K562 (cell line): ENCODE results near the gene ZNF83. TPM values are rescaled to one million over a fixed set of nuclear protein-coding genes. Genes with fewer than 3 reads are reported as not detected.

Source experiments
- BMI1 ChIP-seq: fragments of 150-350 bp; IDR thresholded peaks from 2 replicates; pipeline ENCODE4 v1.6.1; 2014; ENCODE audit warnings: low read length
- CREB3 ChIP-seq: fragments of 450-650 bp; conservative IDR thresholded peaks from 2 replicates; pipeline ENCODE4 v1.6.1; 2016; ENCODE audit warnings: missing genetic modification characterization, low read depth, mild to moderate bottlenecking, missing compliant biosample characterization, moderate library complexity
- EGR1 ChIP-seq: fragments of 450-650 bp; conservative IDR thresholded peaks from 2 replicates; pipeline ENCODE4 v1.6.1; 2017; ENCODE audit warnings: mild to moderate bottlenecking
- HNRNPH1 ChIP-seq: fragments of 200-400 bp; formaldehyde crosslinking; optimal IDR thresholded peaks from 2 replicates; pipeline ENCODE3; 2017; ENCODE audit warnings: low read depth, mild to moderate bottlenecking, low read length, moderate library complexity
- MAZ ChIP-seq, 2 experiments: fragments of 450-650 bp in 1 of 2; sonication (generic) in 1 of 2; formaldehyde crosslinking; IDR thresholded peaks in 1 of 2; conservative IDR thresholded peaks in 1 of 2; 2 replicates each; pipeline versions ENCODE4 v1.4.0 to v1.5.0; 2020; ENCODE audit warnings: mild to moderate bottlenecking in 1 of 2, missing genetic modification reagents in 1 of 2
- NEUROD1 ChIP-seq: fragments of 150-350 bp; IDR thresholded peaks from 2 replicates; pipeline ENCODE4 v1.6.1; 2014; ENCODE audit warnings: borderline replicate concordance, low read length, low read depth; ENCODE audit not compliant: partially characterized antibody
- NFATC3 ChIP-seq: fragments of 450-650 bp; IDR thresholded peaks from 2 replicates; pipeline ENCODE4 v1.6.1; 2017; ENCODE audit warnings: mild to moderate bottlenecking
- SAP30 ChIP-seq: fragments of 200-600 bp; sonication (generic); IDR thresholded peaks from 2 replicates; pipeline ENCODE4 v1.6.1; 2012; ENCODE audit warnings: borderline replicate concordance, low read depth, mild to moderate bottlenecking, moderate library complexity, low read length, control low read depth, inconsistent platforms; ENCODE audit not compliant: insufficient read depth, poor library complexity, severe bottlenecking
- SREBF1 ChIP-seq: fragments of 150-350 bp; IDR thresholded peaks from 2 replicates; pipeline ENCODE4 v1.6.1; 2014; ENCODE audit warnings: antibody characterized with exemption, low read depth, low read length, borderline replicate concordance
- TCF3 ChIP-seq: sonication (generic); formaldehyde crosslinking; IDR thresholded peaks from 2 replicates; pipeline ENCODE4 v1.4.0; 2020; ENCODE audit warnings: mild to moderate bottlenecking, missing genetic modification reagents
- TCF7L2 ChIP-seq: fragments of 150-350 bp; IDR thresholded peaks from 2 replicates; pipeline ENCODE4 v1.6.1; 2016; ENCODE audit warnings: low read depth, mild to moderate bottlenecking, low read length, moderate library complexity
- ZKSCAN3 ChIP-seq: fragments of 250-450 bp; sonication (Bioruptor Pico); IDR thresholded peaks from 2 replicates; pipeline ENCODE4 v1.4.0; 2020
- ZNF717 ChIP-seq: fragments of 250-450 bp; sonication (Bioruptor Pico); IDR thresholded peaks from 2 replicates; pipeline ENCODE4 v1.5.0; 2021
- ZNF75A ChIP-seq: fragments of 450-650 bp; formaldehyde crosslinking; IDR thresholded peaks from 2 replicates; pipeline ENCODE4 v1.4.0; 2020; ENCODE audit warnings: mild to moderate bottlenecking
- ZNF77 ChIP-seq: fragments of 250-450 bp; sonication (Bioruptor Pico); IDR thresholded peaks from 2 replicates; pipeline ENCODE4 v1.5.0; 2020
- polyA plus RNA-seq, 8 experiments: library from polyadenylated mRNA; depleted of rRNA in 4 of 8; stranded (reverse) in 5 of 8; unstranded in 3 of 8; fragments of >200 nt; fragmentation: Nextera tagmentation in 2 of 8; fragmentation: Illumina TruSeq in 1 of 8; extraction: Ambion mirVana in 2 of 8; extraction: Trizol in 1 of 8; gene quantifications; 2 replicates each; pipeline versions ENCODE4 v1.2.1 to v1.2.3, GENCODE V29; 2011 to 2014; ENCODE audit warnings: inconsistent platforms in 1 of 8, missing spikeins in 1 of 8
- total RNA-seq, 7 experiments: library from RNA; depleted of rRNA in 6 of 7; stranded (reverse); fragments of >200 nt in 6 of 7; fragmentation: Illumina TruSeq in 2 of 7; extraction: Trizol in 2 of 7; gene quantifications; 2 replicates each; pipeline versions ENCODE4 v1.2.1 to v1.2.3, GENCODE V29; 2011 to 2021; ENCODE audit warnings: low replicate concordance in 1 of 7
- TF ChIP-seq, protein P1 (sequence below), 2 experiments: fragments of 450-650 bp; IDR thresholded peaks; 2 replicates each; pipeline ENCODE4 v1.6.1; 2018; ENCODE audit warnings: mild to moderate bottlenecking in 2 of 2, low read depth in 1 of 2; ENCODE audit not compliant: partially characterized antibody in 2 of 2
- TF ChIP-seq, protein P2 (sequence below): fragments of 250-450 bp; sonication (Bioruptor Pico); IDR thresholded peaks from 2 replicates; pipeline ENCODE4 v1.8.0; 2022; ENCODE audit warnings: moderate library complexity, mild to moderate bottlenecking, inconsistent platforms
- TF ChIP-seq, protein P3 (sequence below): fragments of 250-450 bp; sonication (Bioruptor Pico); IDR thresholded peaks from 2 replicates; pipeline ENCODE4 v1.5.0; 2020; ENCODE audit warnings: mild to moderate bottlenecking

The ZNF83 gene
- total and polyA plus RNA-seq, 9 of the 15 experiments (the other 6 are each of a cell fraction or from before 2014, with no cell fraction given), result 18.6 to 74.3 (median 51.9) TPM

- no peak for TF ChIP-seq ZKSCAN3 (CRISPR knock-in tag)
- no peak for TF ChIP-seq ZNF75A
- TF ChIP-seq SREBF1, result no peak
- TF ChIP-seq ZNF77 (CRISPR knock-in tag), result no peak
- TF ChIP-seq TCF7L2, result no peak
- TF ChIP-seq MAZ (CRISPR knock-in tag; conservative IDR thresholded peaks at IDR 0.05 in 1 of 2, IDR thresholded peaks at IDR 0.05 in 1 of 2), result peak in 1 of 2 experiments; percentile 54; a peak in 1 of 4 replicates
- TF ChIP-seq ZNF717, result no peak
- TF ChIP-seq, protein P1, sequence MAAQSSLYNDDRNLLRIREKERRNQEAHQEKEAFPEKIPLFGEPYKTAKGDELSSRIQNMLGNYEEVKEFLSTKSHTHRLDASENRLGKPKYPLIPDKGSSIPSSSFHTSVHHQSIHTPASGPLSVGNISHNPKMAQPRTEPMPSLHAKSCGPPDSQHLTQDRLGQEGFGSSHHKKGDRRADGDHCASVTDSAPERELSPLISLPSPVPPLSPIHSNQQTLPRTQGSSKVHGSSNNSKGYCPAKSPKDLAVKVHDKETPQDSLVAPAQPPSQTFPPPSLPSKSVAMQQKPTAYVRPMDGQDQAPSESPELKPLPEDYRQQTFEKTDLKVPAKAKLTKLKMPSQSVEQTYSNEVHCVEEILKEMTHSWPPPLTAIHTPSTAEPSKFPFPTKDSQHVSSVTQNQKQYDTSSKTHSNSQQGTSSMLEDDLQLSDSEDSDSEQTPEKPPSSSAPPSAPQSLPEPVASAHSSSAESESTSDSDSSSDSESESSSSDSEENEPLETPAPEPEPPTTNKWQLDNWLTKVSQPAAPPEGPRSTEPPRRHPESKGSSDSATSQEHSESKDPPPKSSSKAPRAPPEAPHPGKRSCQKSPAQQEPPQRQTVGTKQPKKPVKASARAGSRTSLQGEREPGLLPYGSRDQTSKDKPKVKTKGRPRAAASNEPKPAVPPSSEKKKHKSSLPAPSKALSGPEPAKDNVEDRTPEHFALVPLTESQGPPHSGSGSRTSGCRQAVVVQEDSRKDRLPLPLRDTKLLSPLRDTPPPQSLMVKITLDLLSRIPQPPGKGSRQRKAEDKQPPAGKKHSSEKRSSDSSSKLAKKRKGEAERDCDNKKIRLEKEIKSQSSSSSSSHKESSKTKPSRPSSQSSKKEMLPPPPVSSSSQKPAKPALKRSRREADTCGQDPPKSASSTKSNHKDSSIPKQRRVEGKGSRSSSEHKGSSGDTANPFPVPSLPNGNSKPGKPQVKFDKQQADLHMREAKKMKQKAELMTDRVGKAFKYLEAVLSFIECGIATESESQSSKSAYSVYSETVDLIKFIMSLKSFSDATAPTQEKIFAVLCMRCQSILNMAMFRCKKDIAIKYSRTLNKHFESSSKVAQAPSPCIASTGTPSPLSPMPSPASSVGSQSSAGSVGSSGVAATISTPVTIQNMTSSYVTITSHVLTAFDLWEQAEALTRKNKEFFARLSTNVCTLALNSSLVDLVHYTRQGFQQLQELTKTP (IDR thresholded peaks at IDR 0.05; ENCODE audit: low read depth in 1 of 2, partially characterized antibody in 2 of 2), result no peak
- no peak for TF ChIP-seq TCF3
- TF ChIP-seq HNRNPH1, result no peak
- TF ChIP-seq, protein P2, sequence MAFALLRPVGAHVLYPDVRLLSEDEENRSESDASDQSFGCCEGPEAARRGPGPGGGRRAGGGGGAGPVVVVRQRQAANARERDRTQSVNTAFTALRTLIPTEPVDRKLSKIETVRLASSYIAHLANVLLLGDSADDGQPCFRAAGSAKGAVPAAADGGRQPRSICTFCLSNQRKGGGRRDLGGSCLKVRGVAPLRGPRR (CRISPR knock-in tag), result no peak
- TF ChIP-seq, protein P3, sequence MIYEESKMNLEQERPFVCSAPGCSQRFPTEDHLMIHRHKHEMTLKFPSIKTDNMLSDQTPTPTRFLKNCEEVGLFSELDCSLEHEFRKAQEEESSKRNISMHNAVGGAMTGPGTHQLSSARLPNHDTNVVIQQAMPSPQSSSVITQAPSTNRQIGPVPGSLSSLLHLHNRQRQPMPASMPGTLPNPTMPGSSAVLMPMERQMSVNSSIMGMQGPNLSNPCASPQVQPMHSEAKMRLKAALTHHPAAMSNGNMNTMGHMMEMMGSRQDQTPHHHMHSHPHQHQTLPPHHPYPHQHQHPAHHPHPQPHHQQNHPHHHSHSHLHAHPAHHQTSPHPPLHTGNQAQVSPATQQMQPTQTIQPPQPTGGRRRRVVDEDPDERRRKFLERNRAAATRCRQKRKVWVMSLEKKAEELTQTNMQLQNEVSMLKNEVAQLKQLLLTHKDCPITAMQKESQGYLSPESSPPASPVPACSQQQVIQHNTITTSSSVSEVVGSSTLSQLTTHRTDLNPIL, result no peak
- TF ChIP-seq CREB3 (tag), result no peak
- no peak for TF ChIP-seq BMI1
- TF ChIP-seq NEUROD1, result no peak
- TF ChIP-seq SAP30, result peak; percentile 49
- TF ChIP-seq NFATC3, result no peak
- TF ChIP-seq EGR1, result 0 out of 2 replicates have a peak, but pooled peaks have one; percentile 19
These were observed 36.9 kb downstream of the ZNF83 start (continued) for GRCh38 chr19:52601025-52601973.
